ENCODE results near the gene ZNF638.
"Not testable (repeated sequence)": the region's sequence is repeated elsewhere in the genome, so short reads cannot be mapped to it uniquely, and the experiment has no call there.

ZNF638 gene

GRCh38 chr2:71331581-71332434, at the start of gene ZNF638:
TSS of gene ZNF638 (plus strand) at chr2:71331782. CDS start at chr2:71348955, 17,173 bp downstream.
- DNase-seq (ENCODE audit: low read depth), result peak; percentile 89

DNA sequence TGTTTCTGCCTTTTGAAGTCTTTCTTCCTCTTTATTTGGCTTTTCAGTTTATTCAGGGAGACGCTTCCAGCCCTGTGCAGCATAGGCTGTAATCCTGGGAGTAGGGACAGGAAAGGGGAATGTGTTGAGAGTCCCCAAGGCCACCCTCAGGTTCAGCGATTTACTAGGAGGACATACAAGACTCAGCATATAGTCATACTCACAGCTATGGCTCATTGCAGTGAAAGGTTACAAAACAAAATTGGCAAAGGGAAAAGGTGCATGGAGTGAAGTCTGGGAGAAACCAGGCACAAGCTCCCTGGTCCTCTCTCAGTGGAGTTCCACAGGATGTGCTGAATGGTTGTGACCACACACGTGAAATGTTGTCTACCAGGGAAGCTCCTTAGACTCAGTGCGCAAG, 49.6 kb upstream of the ZNF638 start:
- DNase-seq (ENCODE audit: low read depth), result no peak

DNA sequence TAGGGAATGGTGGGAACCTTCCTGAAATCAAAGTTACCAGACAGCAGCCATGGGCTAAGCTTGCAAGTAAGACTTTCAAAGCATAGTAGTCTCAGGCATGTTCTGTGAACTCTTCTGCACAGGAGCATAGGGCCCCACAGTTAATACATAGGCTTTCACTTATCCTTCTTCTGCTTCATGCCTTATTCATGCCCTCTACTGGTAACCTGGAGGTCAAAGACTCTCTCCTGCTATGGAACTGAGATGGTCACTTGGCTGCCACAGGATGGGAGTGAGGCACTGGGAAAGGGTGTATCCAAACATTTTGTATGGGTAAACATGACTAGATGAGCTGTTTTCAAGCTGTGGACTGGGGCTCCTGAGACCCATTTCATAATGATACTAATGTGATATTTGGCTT, 49.1 kb upstream of the ZNF638 start:
- DNase-seq (ENCODE audit: low read depth), result no peak

DNA sequence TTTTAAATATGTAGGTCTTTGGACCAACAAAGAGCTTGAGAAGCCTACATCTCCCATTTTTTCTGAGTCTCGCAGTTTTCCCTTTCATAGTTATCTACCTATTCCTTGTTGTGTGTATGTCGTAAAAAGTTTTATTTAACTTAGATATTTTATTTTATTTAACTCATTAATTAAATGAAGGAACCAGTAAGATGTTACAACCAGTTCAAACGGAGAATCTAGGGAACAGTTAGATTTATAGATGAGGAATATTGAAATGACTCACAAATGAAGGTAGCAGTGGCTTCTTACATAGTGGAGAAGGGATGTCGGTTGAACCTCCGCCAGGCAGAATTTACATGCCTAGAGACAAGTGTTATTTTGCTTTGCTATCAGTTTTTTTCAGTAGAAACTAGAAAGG, 48.5 kb upstream of the ZNF638 start:
- no peak for DNase-seq (ENCODE audit: low read depth)

- no peak for DNase-seq (ENCODE audit: low read depth)
Observed at GRCh38 chr2:71285706-71286105, 45.9 kb upstream of the ZNF638 start.

GRCh38 chr2:71291398-71291797, 40.2 kb upstream of the ZNF638 start:
- DNase-seq (ENCODE audit: low read depth), result no peak

- no peak for DNase-seq (ENCODE audit: low read depth)
Observed at GRCh38 chr2:71292159-71292558, 39.4 kb upstream of the ZNF638 start.

DNA sequence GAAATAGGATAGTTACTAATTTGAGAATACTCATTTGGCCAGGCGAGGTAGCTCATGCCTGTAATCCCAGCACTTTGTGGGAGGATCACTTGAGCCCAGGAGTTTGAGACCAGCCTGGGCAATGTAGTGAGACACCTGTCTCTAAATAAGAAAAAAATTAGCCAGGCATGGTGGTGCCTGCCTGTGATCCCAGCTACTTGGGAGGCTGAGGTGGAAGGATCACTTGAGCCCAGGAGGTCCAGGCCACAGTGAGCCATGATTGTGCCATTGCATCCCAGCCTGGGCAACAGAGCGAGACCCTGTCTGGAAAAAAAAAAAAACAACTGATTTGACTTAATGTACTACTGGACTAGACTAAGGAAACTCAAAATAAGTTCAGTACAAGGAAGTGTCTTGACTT, 32.7 kb upstream of the ZNF638 start:
- DNase-seq (ENCODE audit: low read depth), result no peak

DNA sequence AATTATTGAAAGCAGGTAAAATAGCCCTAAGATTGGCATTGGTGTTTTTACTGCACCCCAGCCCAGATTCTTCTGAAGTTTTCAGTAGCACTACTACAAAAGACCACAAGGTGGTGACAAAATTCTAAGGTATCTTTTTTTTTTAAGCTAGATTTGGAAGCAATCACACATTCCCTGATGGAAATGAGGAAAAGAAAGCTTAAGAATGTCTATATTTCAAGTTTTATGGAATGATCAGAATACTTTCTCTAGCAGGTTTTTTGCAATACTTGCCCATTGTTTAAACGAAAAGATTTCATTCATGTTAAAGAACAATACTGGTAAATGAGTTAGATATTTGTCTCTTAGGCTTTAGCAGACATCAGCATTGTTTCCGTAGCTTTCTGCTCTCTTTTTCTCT, 32.1 kb upstream of the ZNF638 start:
- no peak for DNase-seq (ENCODE audit: low read depth)

DNA sequence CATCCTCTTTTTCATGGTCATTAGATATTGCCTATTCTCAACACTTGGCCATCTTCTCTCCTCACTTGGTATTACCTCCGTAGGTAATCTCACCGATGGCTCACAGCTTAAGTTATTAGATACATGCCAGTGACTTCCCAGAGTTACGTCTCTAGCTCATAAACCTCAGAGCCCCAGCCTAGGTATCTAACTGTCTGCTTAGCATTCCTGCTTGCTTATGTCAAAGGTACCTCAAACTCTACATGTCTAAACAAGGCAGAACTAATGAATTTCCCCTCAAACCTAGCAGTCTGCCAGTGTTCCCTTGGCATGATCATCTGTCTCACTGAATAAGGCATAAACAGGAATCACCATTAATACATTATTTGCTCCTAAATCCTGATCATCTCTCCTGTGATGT, 27.7 kb upstream of the ZNF638 start:
- no peak for DNase-seq (ENCODE audit: low read depth)

DNA sequence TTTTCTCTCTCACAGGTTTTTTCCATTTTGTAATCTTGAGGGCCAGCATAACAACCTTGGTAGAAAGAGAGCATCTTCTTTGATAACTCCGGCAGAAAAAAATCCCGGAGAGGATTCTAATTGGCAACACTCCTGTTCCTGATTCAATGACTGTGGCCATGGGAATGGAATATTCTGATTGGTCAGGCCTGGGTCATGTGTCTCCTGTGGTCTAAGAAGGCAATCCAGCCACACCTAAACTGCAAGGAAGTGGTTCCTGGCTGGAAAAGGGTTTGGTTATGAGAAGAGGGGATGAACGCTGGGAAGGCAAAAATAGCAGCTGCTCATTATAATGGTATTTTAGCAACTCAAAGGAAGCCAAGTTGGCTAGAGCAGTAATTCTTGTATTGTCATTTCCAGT, 24.8 kb upstream of the ZNF638 start:
- no peak for DNase-seq (ENCODE audit: low read depth)

GRCh38 chr2:71313016-71313766, 18.4 kb upstream of the ZNF638 start:
- DNase-seq (ENCODE audit: low read depth), result no peak

GRCh38 chr2:71317060-71317459, 14.5 kb upstream of the ZNF638 start:
- DNase-seq (ENCODE audit: low read depth), result no peak

DNA sequence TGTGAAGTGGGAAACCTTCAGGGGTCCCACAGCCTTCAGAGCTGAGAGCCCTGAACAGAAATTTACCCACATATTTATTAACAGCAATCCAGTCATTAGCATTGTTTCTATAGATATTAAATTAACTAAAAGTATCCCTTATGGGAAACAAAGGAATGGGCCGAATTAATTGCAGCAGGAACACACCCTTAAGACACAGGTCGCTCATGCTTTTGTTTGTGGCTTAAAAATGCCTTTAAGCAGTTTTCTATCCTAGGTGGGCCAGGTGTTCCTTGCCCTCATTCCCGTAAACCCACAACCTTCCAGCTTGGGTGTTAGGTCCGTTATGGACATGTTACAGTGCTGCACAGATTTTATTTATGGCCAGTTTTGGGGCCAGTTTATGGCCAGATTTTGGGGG, 13.7 kb upstream of the ZNF638 start:
- not testable (repeated sequence) for DNase-seq (ENCODE audit: low read depth)

DNA sequence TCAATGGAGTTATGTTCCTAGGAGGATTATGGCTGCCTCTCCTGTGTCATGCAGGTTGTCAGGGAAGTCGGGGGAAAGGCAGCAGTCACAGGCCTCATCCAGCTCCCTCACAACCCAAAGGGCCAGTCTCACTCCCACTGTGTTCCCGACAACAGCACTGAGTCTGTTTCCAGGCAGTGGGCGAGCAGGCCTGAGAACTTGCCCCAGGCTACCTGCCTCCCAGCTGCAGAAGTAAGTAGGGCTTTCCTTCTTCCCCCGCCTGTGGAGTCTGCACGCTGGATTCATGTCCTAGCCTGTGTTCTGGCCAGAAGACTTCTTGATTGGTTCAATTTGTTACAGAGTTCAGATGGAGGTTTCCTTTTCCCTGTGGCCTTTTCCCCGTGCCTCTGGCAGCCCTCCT, 8.2 kb upstream of the ZNF638 start:
- no peak for DNase-seq (ENCODE audit: low read depth)

DNA sequence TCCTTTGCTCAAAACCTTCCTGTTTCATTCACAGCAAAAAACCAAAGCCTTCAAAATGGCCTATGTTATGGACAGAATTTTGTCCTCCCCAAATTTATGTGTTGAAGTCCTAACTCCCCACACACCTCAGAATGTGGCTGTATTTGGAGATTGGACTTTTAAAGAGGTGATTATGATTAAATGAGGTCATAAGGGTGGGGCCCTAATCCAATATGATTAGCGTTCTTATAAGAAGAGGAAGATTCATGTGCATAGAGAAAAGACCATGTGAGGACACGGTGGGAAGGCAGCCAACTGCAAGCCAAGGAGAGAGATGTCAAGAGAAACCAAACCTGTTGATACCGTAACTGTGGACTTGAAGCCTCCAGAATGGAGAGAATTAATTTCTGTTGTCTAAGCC, 4.6 kb upstream of the ZNF638 start:
- DNase-seq (ENCODE audit: low read depth), result no peak

- DNase-seq (ENCODE audit: low read depth), result no peak
Observed at GRCh38 chr2:71327916-71328315, 3.7 kb upstream of the ZNF638 start.

DNA sequence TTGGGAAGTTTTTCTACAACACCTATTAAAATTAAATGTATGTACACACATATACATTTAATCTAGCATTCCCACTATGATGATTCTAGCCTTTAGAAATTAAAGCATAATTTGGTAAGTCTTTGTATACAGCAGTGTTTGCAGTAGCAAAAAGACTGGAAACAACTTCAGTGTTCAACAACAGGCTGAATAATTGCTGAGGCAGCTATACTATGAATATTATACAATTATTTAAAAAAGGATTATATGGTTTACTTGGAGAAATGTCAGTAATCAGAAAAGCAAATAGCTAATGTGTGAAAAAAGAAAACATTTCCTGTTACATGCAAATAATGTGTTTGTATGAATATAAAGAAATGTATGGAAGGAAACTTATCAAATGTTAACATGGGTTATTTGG, 1.4 kb upstream of the ZNF638 start:
- DNase-seq (ENCODE audit: low read depth), result no peak

DNA sequence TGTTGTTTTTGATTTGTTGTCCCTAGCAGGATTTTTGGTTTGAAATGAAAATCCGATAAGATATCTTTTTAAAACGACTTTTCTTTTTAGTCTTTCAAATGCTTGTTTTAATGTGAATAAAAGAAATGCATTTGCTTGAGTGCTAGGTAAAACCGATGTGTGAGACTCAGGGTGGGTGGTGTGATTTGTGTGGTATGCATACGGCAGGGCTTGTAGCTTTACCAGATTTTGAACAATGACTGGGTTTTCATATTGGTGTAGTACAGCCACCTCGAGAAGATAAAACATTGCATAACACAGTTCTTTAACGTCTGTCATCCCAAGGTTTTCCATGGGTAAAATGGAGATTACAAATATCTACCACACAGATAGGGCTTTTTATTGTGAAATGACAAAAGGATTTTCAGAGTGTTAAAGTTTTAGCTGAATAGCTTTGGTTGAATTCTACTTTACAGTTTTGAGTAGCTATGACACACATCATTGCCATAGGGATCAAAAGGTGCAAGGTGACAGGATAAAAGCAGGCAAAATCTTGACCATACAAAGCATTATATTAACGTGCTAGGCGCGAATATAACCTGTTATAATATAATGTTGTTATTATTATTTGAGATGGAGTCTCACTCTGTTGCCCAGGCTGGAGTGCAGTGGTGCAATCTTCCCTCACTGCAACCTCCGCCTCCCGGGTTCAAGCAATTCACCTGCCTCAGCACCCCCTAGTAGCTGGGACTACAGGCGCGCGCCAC, 824 bp upstream of the ZNF638 start:
- no peak for DNase-seq (ENCODE audit: low read depth)

DNA sequence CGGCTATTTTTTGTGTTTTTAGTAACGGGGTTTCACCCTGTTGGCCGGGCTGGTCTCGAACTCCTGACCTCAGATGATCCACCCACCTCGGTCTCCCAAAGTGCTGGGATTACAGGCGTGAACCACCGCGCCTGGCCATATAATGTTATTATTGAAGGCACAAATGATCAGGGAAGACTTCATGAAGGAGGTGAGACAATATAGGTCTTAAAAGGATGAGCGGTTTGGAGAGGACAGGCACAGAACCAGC, 326 bp upstream of the ZNF638 start:
- peak; percentile 6 for DNase-seq (ENCODE audit: low read depth)

DNA sequence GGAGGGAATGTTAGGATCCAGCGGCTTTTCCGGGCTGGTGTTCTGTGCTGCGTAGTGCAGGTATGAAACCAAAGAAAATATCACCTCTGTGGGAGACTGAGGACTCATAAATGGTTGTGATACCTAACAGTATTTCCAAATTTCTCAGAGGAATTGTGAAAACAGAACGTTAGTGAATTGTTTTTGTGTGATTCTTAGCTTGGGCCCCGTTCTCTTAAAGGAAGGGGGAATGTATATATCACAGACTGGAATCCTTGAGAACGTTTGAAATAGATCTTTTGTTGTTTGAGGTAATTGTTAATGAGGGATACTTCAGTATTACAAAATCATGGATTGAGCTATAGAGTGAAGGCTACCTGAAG, 834 bp downstream of the ZNF638 start:
- DNase-seq (ENCODE audit: low read depth), result no peak

DNA sequence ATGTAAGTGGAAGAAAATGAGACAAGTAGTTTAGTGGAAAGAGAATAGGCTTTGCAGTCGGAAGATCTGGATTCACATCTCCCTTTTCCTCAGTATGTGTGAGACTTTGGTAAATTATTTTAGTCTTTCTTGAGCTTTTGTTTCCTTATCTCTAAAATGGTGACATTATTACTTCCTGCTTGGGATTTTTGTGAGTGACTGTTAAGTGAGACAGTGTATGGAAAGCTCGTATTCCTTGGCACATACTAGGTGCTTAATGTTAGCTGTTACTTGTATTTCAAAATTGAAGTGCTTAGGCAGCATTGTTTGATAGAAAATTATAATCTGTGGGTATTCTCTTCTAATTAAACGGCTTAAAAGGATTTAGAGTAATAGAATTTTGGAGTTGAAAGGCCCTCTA, 2.0 kb downstream of the ZNF638 start:
- DNase-seq (ENCODE audit: low read depth), result no peak

DNA sequence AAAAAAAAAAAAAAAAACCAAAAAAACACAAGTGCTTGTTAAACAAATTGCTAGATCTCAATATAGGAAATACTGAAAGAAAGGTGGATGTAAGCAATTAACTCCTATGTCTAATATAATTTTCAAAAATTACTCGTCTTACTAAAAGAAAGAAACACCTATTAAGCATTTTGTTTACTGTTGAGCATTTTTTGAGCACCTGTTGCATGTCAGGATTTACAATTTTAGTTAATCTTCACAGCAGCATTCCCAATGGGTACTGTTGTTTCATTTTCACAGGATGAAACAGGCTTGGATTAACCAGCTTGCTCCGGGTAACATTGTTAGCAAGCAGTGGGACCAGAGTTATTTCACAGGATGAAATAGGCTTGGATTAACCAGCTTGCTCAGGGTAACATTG, 4.8 kb downstream of the ZNF638 start:
- DNase-seq (ENCODE audit: low read depth), result no peak
